CD4-positive, alpha-beta T cell treated with Interleukin-15 for 4 hours (primary cell): ENCODE data around the gene NLRP7.
"Not testable (repeated sequence)": the region's sequence is repeated elsewhere in the genome, so short reads cannot be mapped to it uniquely, and the experiment has no call there.

ENCODE experiments used
- DNase-seq: peaks from one replicate; pipeline ENCODE4 v3.0.0-alpha.2; 2020; ENCODE audit warnings: low spot score

The NLRP7 gene

DNA sequence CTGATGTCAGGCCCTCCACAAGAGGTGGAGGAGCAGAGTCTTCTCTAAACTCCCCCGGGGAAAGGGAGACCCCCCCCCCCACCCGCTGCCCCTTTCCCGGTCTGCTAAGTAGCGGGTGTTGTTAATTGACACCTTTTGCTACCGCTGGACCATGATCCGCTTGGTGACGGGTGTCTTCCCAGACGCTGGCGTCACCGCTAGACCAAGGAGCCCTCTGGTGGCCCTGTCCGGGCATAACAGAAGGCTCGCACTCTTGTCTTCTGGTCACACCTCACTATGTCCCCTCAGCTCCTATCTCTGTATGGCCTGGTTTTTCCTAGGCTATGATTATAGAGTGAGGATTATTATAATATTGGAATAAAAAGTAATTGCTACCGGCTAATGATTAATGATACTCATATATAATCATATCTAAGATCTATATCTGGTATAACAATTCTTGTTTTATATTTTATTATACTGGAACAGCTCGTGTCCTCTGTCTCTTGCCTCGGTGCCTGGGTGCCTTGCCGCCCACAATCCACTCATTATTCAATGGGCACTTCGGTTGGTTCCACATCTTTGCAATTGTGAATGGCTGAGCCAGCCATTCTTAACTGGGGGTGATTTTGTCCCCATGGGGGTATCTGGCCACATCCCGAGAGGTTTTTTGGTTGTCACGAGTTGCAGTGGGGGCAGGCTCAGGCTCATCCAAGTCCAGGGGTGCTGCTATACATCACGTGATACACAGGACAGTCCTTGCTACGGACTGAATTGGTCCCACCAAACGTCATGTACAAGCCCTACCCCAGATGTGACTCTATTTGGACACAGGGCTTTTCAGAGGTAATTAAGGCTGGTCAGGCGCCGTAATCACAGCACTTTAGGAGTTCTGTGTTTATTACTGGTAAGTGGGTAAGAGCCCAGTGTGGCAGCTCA lies 27.4 kb downstream of the NLRP7 start:
- not testable (repeated sequence) for DNase-seq

- no peak for DNase-seq
These were observed 28.8 kb downstream of the NLRP7 start for GRCh38 chr19:54918499-54918898.

DNA sequence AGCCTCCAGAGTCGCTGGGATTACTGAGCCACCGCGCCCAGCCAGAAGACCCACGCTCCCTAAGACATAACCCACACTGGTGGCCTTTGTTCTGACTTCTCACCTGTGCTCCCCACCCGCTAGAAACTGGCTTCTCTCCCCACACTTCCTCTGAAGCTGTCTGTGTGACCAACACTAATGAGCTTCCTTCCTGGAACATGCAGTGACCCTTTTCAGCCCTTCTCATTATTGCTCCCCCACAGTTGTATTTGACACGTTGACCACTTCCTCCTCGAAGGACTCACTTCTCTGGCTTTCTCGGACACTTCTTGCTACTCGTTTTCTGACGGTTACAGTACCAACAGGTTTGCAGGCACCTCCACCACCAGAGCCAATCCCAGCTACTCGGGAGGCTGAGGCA lies 30.5 kb downstream of the NLRP7 start:
- no peak for DNase-seq

- not testable (repeated sequence) for DNase-seq
These were observed 39.4 kb downstream of the NLRP7 start for GRCh38 chr19:54907899-54908298.

DNA sequence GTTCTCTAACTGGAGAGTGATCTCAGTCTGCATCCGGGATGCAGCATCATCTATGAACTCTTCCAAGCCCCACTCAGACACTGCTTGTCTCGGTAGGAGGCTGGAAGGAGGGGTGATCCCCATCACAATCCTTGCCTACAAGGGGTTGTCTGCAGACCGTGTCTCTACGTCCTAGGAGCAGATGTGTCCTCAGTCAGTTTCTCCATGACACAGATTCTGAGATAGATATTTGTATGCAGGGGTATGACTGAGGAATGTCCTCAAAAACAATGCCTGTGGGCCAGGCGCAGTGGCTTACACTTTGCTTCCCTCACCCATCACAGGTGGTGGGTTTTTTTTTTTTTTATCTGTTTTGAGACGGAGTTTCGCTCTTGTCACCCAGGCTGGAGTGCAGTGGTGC lies 40.5 kb downstream of the NLRP7 start:
- DNase-seq, result no peak

- DNase-seq, result peak; percentile 14
These were observed 41.4 kb downstream of the NLRP7 start, which contains the start of gene NCR1 for GRCh38 chr19:54905803-54906511. NCR1 (plus strand) TSS chr19:54906148; CDS start chr19:54906188, 40 bp downstream.

DNA sequence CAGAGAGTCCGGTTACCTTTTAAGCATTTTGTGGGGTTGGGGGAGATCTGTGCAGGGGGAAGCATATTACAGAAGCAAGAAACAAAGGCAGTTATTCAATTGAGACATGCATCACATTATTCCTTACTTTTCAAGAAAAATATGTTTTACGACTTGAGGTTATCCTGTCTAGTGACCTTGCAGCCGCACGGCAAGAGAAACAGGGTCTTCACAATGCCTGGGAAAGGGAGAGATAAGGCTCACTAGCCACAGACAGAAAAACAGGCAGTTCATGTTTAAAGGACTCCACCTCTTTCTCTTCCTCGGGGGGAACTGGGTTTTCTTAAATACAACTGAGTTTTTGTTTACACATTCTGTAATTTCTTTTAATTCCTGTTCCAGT lies 41.9 kb downstream of the NLRP7 start:
- DNase-seq, result no peak

GRCh38 chr19:54904261-54904660 lies 43.1 kb downstream of the NLRP7 start:
- DNase-seq, result not testable (repeated sequence)

DNA sequence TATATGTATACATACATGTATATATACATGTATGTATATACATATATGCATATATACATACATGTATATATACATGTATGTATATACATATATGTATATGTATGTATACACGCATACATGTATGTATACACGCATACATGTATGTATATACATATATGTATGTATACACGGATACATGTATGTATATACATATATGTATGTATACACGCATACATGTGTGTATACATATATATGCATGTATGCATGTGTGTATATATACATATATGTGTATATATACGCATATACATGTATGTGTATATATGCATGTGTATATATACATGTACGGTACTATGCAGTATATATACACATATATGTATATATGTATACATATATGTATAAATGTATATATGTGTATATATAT lies 44.0 kb downstream of the NLRP7 start:
- DNase-seq, result no peak

- no peak for DNase-seq
These were observed 45.3 kb downstream of the NLRP7 start for GRCh38 chr19:54902061-54902460.

DNA sequence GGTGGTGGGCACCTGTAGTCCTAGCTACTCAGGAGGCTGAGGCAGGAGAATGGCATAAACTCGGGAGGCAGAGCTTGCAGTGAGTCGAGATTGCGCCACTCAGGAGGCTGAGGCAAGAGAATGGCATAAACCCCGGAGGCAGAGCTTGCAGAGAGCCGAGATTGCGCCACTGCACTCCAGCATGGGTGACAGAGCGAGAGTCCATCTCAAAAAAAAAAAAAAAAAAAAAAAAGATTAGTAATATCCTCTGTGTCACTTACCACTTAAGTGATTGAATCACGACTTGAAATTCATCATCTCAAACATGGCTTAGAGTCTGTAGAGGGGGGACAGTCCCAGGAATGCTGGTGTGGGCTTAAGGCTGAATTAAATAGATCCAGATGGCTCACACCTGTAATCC lies 46.2 kb downstream of the NLRP7 start:
- DNase-seq, result not testable (repeated sequence)

DNA sequence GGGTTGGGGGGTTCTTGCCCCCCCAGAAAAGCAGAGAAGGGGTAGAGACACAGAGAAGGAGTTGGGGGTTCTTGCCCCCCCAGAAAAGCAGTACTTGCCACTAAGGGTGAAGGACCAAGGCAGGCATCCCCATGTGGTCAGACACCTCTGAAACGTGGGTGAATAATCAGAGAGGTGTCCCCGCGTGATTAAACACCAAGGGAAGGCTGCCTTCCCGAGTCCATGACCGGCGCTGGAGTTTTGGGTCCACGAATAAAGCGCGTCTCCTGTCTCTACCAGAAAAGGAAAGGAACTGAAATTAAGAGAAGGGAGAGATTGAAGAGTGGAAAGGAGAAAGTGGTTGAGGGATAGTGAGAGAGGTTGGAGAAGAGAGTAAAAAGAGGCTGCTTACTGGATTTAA lies 47.7 kb downstream of the NLRP7 start:
- not testable (repeated sequence) for DNase-seq

GRCh38 chr19:54898685-54899084 lies 48.6 kb downstream of the NLRP7 start:
- DNase-seq, result not testable (repeated sequence)

DNA sequence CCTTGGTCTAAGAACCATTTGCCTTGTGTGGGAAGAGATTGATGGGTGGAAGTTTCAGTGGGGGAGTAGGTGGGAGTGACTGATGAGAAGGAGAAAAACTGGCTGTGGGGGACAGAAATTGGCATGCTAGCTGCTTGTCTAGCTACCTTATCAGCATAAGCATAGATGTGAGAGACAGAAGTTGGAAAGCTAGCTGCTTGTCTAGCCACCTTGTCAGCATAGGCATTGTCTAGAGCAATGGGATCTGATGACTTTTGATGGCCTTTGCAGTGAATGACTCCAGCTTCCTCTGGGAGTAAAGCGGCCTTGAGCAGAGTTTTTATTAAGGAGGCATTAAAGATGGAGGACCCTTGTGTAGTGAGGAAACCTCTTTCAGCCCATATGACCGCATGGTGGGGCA lies 51.3 kb downstream of the NLRP7 start:
- DNase-seq, result no peak

- DNase-seq, result not testable (repeated sequence)
These were observed 53.2 kb downstream of the NLRP7 start for GRCh38 chr19:54894106-54894505.

DNA sequence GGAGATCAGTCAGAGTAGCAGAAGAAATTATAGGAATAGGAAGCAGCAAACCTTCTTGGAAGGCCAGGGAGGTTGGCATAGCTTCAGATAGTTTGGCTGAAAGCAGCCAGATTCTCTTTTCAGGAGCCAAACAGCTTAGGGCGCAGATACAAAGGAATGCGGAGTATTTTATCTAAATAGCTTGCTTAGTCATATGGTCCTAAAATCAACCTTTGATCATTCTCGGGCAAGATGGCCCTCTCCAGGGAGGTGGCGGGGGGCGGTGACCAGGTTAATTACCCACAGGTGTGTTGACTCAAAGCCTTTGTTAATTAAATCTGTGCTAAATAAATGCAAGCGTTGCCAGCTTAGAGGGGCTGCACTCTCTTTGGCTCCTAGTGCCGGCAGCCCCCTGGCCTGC lies 53.9 kb downstream of the NLRP7 start:
- DNase-seq, result no peak

- no peak for DNase-seq
These were observed 57.8 kb downstream of the NLRP7 start for GRCh38 chr19:54889566-54889965.

DNA sequence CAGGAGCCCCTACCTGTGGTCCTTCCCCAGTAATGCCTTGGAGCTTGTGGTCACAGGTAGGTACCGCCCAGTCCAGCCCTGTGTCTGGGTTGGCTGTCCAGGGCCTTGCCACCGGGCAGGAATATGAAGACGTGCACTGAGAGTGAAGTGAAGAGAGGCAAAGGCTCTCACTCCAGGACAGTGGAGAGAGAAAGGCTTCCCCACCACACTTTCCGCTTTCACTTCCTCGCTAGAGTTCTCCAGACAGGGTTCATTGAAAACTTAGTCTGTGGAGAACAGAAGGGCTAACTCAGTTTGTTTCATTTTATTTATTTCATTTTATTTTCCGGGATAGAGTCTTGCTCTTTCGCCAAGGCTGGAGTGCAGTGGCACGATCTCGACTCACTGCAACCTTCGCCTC lies 59.1 kb downstream of the NLRP7 start:
- no peak for DNase-seq

- no peak for DNase-seq
These were observed 64.1 kb downstream of the NLRP7 start for GRCh38 chr19:54883228-54883627.

DNA sequence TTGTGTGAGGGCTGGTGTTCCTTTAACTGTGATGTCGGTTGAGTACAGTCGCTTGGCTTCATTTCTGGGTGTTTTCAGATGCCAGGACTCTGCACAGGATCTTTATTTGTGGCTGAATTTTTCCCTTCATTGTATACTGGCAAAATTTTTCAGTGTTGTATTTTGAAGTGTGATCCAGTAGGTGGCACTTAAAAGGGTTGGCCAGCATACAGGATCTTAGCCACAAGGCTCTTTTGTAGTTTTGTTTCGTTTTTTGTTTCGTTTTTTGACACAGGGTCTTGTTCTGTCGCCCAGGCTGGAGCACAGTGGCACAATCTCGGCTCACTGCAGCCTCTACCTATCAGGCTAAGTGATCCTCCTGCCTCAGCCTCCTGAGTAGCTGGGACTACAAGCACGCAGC lies 64.6 kb downstream of the NLRP7 start:
- no peak for DNase-seq

- DNase-seq, result no peak
These were observed 65.4 kb downstream of the NLRP7 start for GRCh38 chr19:54881884-54882283.

GRCh38 chr19:54877471-54877870 lies 69.9 kb downstream of the NLRP7 start:
- no peak for DNase-seq

DNA sequence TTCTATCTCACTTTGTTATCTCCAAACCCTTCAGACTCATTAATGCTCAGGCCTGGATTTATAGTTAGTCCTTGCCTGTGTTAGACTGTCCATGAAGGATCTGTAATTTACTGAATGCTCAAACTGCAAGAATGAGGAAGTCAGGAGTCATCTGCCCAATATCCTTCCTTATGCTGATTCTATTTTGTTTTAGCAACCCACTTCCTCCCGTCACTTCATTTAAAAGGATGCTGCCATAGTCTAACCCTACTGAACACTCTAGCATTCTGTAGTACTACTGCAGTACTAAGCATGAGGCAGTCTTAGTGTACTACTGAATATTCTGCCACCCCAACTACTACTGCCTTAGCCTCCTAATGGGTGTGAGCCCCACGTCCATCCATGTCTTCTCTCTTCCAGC lies 71.8 kb downstream of the NLRP7 start:
- peak; percentile 2 for DNase-seq
